GM21526 (cell line): ENCODE data around the gene FKBP6.
"Not testable (repeated sequence)": the region's sequence is repeated elsewhere in the genome, so short reads cannot be mapped to it uniquely, and the experiment has no call there.

Experiments
- ATAC-seq: cut with Tn5 transposase; IDR thresholded peaks from one replicate; pipeline ENCODE4 v1.9.1; 2021; ENCODE audit warnings: moderate library complexity; ENCODE audit not compliant: unreplicated experiment, low FRiP score

FKBP6 gene

GRCh38 chr7:73323434-73324080 is 4.4 kb upstream of the FKBP6 start:
- not testable (repeated sequence) for ATAC-seq

- not testable (repeated sequence) for ATAC-seq
These were observed 3.7 kb upstream of the FKBP6 start for GRCh38 chr7:73324081-73324845.

- not testable (repeated sequence) for ATAC-seq
These were observed 2.5 kb upstream of the FKBP6 start for GRCh38 chr7:73325424-73325823.

GRCh38 chr7:73327449-73327848 is 512 bp upstream of the FKBP6 start:
- ATAC-seq = not testable (repeated sequence)

GRCh38 chr7:73328696-73329095 is 735 bp downstream of the FKBP6 start:
- ATAC-seq = no peak

- no peak for ATAC-seq
These were observed 2.1 kb downstream of the FKBP6 start for GRCh38 chr7:73329861-73330581.

GRCh38 chr7:73330772-73331171 is 2.8 kb downstream of the FKBP6 start:
- ATAC-seq = no peak

GRCh38 chr7:73332447-73332846 is 4.5 kb downstream of the FKBP6 start:
- ATAC-seq = no peak

GRCh38 chr7:73338321-73338720 is 10.4 kb downstream of the FKBP6 start:
- ATAC-seq = no peak

GRCh38 chr7:73340514-73340913 is 12.6 kb downstream of the FKBP6 start:
- ATAC-seq = no peak

GRCh38 chr7:73341877-73342276 is 13.9 kb downstream of the FKBP6 start:
- ATAC-seq = no peak

- no peak for ATAC-seq
These were observed 14.7 kb downstream of the FKBP6 start for GRCh38 chr7:73342645-73343044.

- ATAC-seq = no peak
These were observed 15.9 kb downstream of the FKBP6 start for GRCh38 chr7:73343671-73344380.

GRCh38 chr7:73345538-73345937 is 17.6 kb downstream of the FKBP6 start:
- no peak for ATAC-seq

- no peak for ATAC-seq
These were observed 18.0 kb downstream of the FKBP6 start for GRCh38 chr7:73345951-73346350.

GRCh38 chr7:73349763-73350162 is 21.8 kb downstream of the FKBP6 start:
- no peak for ATAC-seq

GRCh38 chr7:73350306-73351068 is 22.5 kb downstream of the FKBP6 start:
- ATAC-seq = no peak

- ATAC-seq = no peak
These were observed 23.6 kb downstream of the FKBP6 start for GRCh38 chr7:73351447-73352167.

GRCh38 chr7:73352784-73353183 is 24.8 kb downstream of the FKBP6 start:
- ATAC-seq = no peak
